PC-9 (cell line): ENCODE measurements around the gene CACNA1B. TPM values are rescaled to one million over a fixed set of nuclear protein-coding genes. Genes with fewer than 3 reads are reported as not detected.

Experiments
- BruUV-seq: library from RNA; stranded (reverse); fragments of 400-500 nt; replicated peaks from 2 replicates; lab custom pipeline; 2021; lab: Mats Ljungman, UMichigan
- CTCF ChIA-PET: fragments of 300-600 bp; sonication (Branson Sonifier 250); formaldehyde crosslinking; loops from one replicate; lab custom pipeline; 2022; ENCODE audit warnings: antibody characterized with exemption; lab: Charles Lee
- POLR2A ChIA-PET: fragments of 300-600 bp; sonication (Branson Sonifier 250); formaldehyde crosslinking; loops from one replicate; lab custom pipeline; 2022; ENCODE audit warnings: antibody characterized with exemption; ENCODE audit not compliant: unreplicated experiment; lab: Charles Lee
- DNase-seq, 2 experiments: peaks; one replicate each; pipeline versions ENCODE4 v3.0.0 to v3.0.0-alpha.2; 2015 to 2022; ENCODE audit warnings: mixed read lengths in 1 of 2
- H2AFZ ChIP-seq: fragments of 200-600 bp; sonication (generic); 2 replicates; pipeline ENCODE4 v1.8.1; 2017; ENCODE audit warnings: antibody characterized with exemption
- H3F3A ChIP-seq: fragments of 200-600 bp; sonication (generic); 2 replicates; pipeline ENCODE4 v1.8.1; 2017; ENCODE audit warnings: antibody characterized with exemption, mild to moderate bottlenecking, low read depth; ENCODE audit not compliant: insufficient read depth
- H3K27ac ChIP-seq: fragments of 200-600 bp; sonication (generic); 2 replicates; pipeline ENCODE4 v1.6.1; 2016; ENCODE audit warnings: mixed run types
- H3K27me3 ChIP-seq: fragments of 200-600 bp; sonication (generic); 2 replicates; pipeline ENCODE4 v1.6.1; 2016; ENCODE audit warnings: low read depth, mixed run types; ENCODE audit not compliant: insufficient read depth
- H3K36me3 ChIP-seq: fragments of 200-600 bp; sonication (generic); 2 replicates; pipeline ENCODE4 v1.6.1; 2016; ENCODE audit warnings: low read depth, mixed run types
- H3K4me1 ChIP-seq: fragments of 200-600 bp; sonication (generic); replicated peaks from 2 replicates; pipeline ENCODE4 v1.6.1; 2016; ENCODE audit warnings: mixed run types; ENCODE audit not compliant: insufficient read depth
- H3K4me2 ChIP-seq: fragments of 200-600 bp; sonication (generic); 2 replicates; pipeline ENCODE4 v1.6.1; 2017; ENCODE audit warnings: mixed run types
- H3K4me3 ChIP-seq: fragments of 200-600 bp; sonication (generic); 2 replicates; pipeline ENCODE4 v1.6.1; 2016; ENCODE audit warnings: mixed run types
- H3K79me2 ChIP-seq: fragments of 200-600 bp; sonication (generic); 2 replicates; pipeline ENCODE4 v1.6.1; 2017; ENCODE audit warnings: low read depth, mixed run types
- H3K9me2 ChIP-seq: fragments of 200-600 bp; sonication (generic); 2 replicates; pipeline ENCODE4 v1.8.1; 2017; ENCODE audit warnings: mild to moderate bottlenecking; ENCODE audit not compliant: insufficient read depth
- H3K9me3 ChIP-seq: fragments of 200-600 bp; sonication (generic); 2 replicates; pipeline ENCODE4 v1.8.1; 2016; ENCODE audit warnings: low read depth; ENCODE audit not compliant: insufficient read depth
- H4K20me1 ChIP-seq: fragments of 200-600 bp; sonication (generic); 2 replicates; pipeline ENCODE4 v1.8.1; 2017; ENCODE audit not compliant: insufficient read depth
- CTCF ChIP-seq: fragments of 200-600 bp; sonication (generic); conservative IDR thresholded peaks from 2 replicates; pipeline ENCODE4 v1.6.1; 2017; ENCODE audit warnings: mixed run types, antibody characterized with exemption, mild to moderate bottlenecking, moderate library complexity
- EZH2 ChIP-seq: fragments of 200-600 bp; sonication (generic); IDR thresholded peaks from 2 replicates; pipeline ENCODE4 v1.8.0; 2017; ENCODE audit warnings: antibody characterized with exemption, low read depth
- intact Hi-C: fragments of 100-400 bp; cut with micrococcal nuclease; formaldehyde crosslinking; loops from one replicate; pipeline ENCODE4 v1.10.0; 2022; ENCODE audit not compliant: unreplicated experiment
- total RNA-seq: library from RNA; stranded (reverse); gene quantifications from 2 replicates; pipeline ENCODE4 v1.2.3, GENCODE V29; 2021

Gene CACNA1B
- total RNA-seq, 1 experiment from 2014 or later: not detected

- intact Hi-C loops: no loop called here
- no peak overlapping the region for H3K4me2 ChIP-seq
- no peaks in the 10 kb centered on the region for H3K9me2 ChIP-seq
- no peaks in the 10 kb centered on the region for H3K4me1 ChIP-seq
- H3K27me3 ChIP-seq: peaks cover 91% of the 10 kb centered on the region
- H3K27ac ChIP-seq: no peak overlapping the region
- H3K9me3 ChIP-seq: no peaks in the 10 kb centered on the region
- ChIA-PET CTCF (interaction anchor here (0.5 to 0.6 kb wide), 2 partner anchors 11 to 19 kb away, joined by 3 to 4 read pairs; no protein-coding TSS in a partner anchor), POLR2A (no interaction called here)
- DNase-seq: no peak
- H3K79me2 ChIP-seq: no peaks in the 10 kb centered on the region
- H4K20me1 ChIP-seq: no peaks in the 10 kb centered on the region
- no TSS peak for BruUV-seq
- H3K4me3 ChIP-seq: no peak overlapping the region
- H2AFZ ChIP-seq: no peak overlapping the region
- no peaks in the 10 kb centered on the region for H3F3A ChIP-seq
- no peak for TF ChIP-seq EZH2
- TF ChIP-seq CTCF: no peak
- no peaks in the 10 kb centered on the region for H3K36me3 ChIP-seq
These were observed 241.8 kb downstream of the CACNA1B start for GRCh38 chr9:138119202-138120027.

GRCh38 chr9:138120072-138120471 lies 242.5 kb downstream of the CACNA1B start:
- no peaks in the 10 kb centered on the region for H3K9me3 ChIP-seq
- no TSS peak for BruUV-seq
- CTCF ChIA-PET: no interaction called here

More at GRCh38 chr9:138120072-138120471, 242.5 kb downstream of the CACNA1B start:
- no peak overlapping the region for H2AFZ ChIP-seq
- POLR2A ChIA-PET: no interaction called here
- no peaks in the 10 kb centered on the region for H3K4me1 ChIP-seq
- no peak for DNase-seq
- no peaks in the 10 kb centered on the region for H3K36me3 ChIP-seq
- no peaks in the 10 kb centered on the region for H3F3A ChIP-seq
- H3K4me3 ChIP-seq: no peak overlapping the region
- H3K27me3 ChIP-seq: peaks cover 85% of the 10 kb centered on the region
- intact Hi-C loops: no loop called here
- no peak overlapping the region for H3K4me2 ChIP-seq
- H4K20me1 ChIP-seq: no peaks in the 10 kb centered on the region
- TF ChIP-seq CTCF: no peak
- no peak for TF ChIP-seq EZH2
- no peaks in the 10 kb centered on the region for H3K79me2 ChIP-seq
- no peaks in the 10 kb centered on the region for H3K9me2 ChIP-seq
- no peak overlapping the region for H3K27ac ChIP-seq
